ENCODE data around the gene HOXD9. TPM values are rescaled to one million over a fixed set of nuclear protein-coding genes. Genes with fewer than 3 reads are reported as not detected.

The HOXD9 gene
- polyA plus RNA-seq, 2 donors, result 0.99 to 2.4 TPM

DNA sequence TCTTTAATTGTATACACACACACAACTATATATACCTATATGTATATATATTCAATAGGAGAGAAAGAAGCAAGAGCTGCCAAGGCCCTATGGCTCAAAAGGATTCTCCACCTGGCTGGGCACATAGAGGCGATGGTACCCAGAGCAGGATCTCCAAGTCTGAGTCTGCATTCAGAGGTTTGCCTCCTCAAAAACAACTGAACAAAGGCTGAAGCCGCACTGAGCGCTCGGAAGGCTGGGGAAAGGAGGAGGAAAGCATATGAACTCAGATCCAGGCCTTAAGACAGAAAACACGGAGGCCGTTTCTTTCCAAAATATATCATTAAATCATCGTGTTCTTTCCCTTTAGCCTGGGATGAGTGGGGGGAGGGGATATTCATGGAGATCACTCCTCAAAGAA, 19.3 kb upstream of the HOXD9 start:
- Histone ChIP-seq H3K36me3 (ENCODE audit: control insufficient read depth in 2 of 2, insufficient read depth in 2 of 2, low read length in 1 of 2) (no peaks in the 10 kb centered on the region), H3K4me1 (ENCODE audit: control insufficient read depth in 2 of 2, insufficient read depth in 2 of 2, low read length in 1 of 2) (peaks cover 9 to 12% of the 10 kb centered on the region in 2 donors), H3K4me3 (ENCODE audit: low read depth in 1 of 2, low read length in 2 of 2) (no peak overlapping the region), H3K9me3 (ENCODE audit: control insufficient read depth in 2 of 2, insufficient read depth in 1 of 2, low read depth in 1 of 2, low read length in 1 of 2) (peaks cover 0 to 12% of the 10 kb centered on the region in 2 donors), H3K27ac (ENCODE audit: low read depth in 2 of 2, low read length in 1 of 2) (no peak overlapping the region), H3K27me3 (ENCODE audit: control insufficient read depth in 1 of 2, insufficient read depth in 2 of 2, low read length in 2 of 2) (peaks cover 31 to 60% of the 10 kb centered on the region in 2 donors)
- 38 to 45% methylated on average over 7 of the region's 7 CpGs for WGBS, 2 donors

DNA sequence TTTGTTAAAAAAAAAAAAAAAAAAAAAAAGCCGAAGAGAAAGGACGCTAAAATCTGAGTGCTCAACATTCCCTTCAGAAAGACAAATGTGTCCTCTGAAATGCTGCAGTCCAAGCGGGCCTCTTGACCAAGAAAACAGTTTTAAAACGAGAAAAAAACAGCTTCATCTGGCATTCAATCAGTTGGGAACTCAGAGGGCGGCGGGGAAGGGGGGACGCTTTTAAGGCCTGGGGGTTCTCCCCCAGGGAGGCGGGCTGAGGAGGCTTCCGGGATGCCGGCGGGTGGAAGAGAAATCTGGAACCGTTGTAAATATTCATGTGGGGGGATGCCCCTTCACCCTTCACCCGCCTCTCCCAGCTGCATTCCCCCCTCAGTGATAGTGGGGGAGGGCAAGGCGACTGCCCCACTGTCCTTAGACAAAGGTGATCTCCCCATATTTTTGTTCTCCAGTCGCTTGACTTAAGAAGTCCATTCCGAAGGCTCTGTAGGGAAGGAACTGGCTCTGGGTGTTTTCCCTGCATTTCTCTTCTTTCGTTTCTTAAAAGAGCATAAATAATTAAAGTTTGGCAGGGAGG, 18.7 kb upstream of the HOXD9 start:
- Histone ChIP-seq H3K4me1 (ENCODE audit: control insufficient read depth in 2 of 2, insufficient read depth in 2 of 2, low read length in 1 of 2) (peaks cover 9 to 11% of the 10 kb centered on the region in 2 donors), H3K4me3 (ENCODE audit: low read depth in 1 of 2, low read length in 2 of 2) (no peak overlapping the region), H3K36me3 (ENCODE audit: control insufficient read depth in 2 of 2, insufficient read depth in 2 of 2, low read length in 1 of 2) (no peaks in the 10 kb centered on the region), H3K9me3 (ENCODE audit: control insufficient read depth in 2 of 2, insufficient read depth in 1 of 2, low read depth in 1 of 2, low read length in 1 of 2) (peaks cover 0 to 12% of the 10 kb centered on the region in 2 donors), H3K27ac (ENCODE audit: low read depth in 2 of 2, low read length in 1 of 2) (no peak overlapping the region), H3K27me3 (ENCODE audit: control insufficient read depth in 1 of 2, insufficient read depth in 2 of 2, low read length in 2 of 2) (peaks cover 31 to 60% of the 10 kb centered on the region in 2 donors)
- WGBS, 2 donors, result 11 to 14% methylated on average over 17 of the region's 17 CpGs

DNA sequence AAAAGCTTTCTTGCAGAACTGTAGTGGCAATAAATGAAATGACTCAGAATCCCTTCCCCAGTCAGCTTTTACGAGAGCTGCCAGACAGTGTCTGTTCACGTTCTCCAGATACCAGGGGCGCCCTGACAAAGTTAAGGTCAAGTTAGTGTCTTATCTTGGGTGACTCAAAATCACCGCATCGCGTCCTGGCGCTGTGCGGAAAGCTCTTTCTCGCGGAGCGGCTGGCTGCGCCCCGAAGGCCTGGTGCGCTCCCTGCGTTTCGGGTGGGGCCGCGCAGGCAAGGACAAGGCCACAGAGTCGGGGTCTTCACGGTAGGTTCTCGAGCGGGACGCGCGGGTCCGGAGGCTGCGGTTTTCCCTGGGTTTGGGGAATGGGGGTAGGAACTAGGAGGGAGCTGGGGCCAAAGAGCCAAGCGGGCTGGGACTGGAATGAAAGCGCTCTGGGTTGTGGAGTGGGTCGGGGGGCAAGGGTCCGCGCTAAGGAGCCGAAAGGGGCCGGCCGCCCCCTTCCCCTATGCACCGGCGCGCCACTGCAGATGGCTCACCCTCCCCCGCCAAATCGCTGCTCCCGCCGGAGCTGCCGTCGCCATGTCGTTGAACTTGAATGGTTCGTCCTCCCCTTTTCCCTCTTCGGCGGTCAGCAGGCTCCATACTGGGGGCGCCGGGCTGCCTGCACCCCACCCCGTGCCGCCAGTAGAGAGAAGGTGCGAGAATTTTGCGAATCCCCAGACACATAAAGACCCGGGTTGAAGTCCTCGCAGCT, 18.0 kb upstream of the HOXD9 start:
- Histone ChIP-seq H3K9me3 (ENCODE audit: control insufficient read depth in 2 of 2, insufficient read depth in 1 of 2, low read depth in 1 of 2, low read length in 1 of 2) (peaks cover 0 to 12% of the 10 kb centered on the region in 2 donors), H3K36me3 (ENCODE audit: control insufficient read depth in 2 of 2, insufficient read depth in 2 of 2, low read length in 1 of 2) (no peaks in the 10 kb centered on the region), H3K4me1 (ENCODE audit: control insufficient read depth in 2 of 2, insufficient read depth in 2 of 2, low read length in 1 of 2) (peaks cover 9 to 11% of the 10 kb centered on the region in 2 donors), H3K27ac (ENCODE audit: low read depth in 2 of 2, low read length in 1 of 2) (no peak overlapping the region), H3K27me3 (ENCODE audit: control insufficient read depth in 1 of 2, insufficient read depth in 2 of 2, low read length in 2 of 2) (peaks cover 29 to 60% of the 10 kb centered on the region in 2 donors), H3K4me3 (ENCODE audit: low read depth in 1 of 2, low read length in 2 of 2) (no peak overlapping the region)
- WGBS, 2 donors, result 6% methylated on average over 47 to 56 of the region's 56 CpGs

DNA sequence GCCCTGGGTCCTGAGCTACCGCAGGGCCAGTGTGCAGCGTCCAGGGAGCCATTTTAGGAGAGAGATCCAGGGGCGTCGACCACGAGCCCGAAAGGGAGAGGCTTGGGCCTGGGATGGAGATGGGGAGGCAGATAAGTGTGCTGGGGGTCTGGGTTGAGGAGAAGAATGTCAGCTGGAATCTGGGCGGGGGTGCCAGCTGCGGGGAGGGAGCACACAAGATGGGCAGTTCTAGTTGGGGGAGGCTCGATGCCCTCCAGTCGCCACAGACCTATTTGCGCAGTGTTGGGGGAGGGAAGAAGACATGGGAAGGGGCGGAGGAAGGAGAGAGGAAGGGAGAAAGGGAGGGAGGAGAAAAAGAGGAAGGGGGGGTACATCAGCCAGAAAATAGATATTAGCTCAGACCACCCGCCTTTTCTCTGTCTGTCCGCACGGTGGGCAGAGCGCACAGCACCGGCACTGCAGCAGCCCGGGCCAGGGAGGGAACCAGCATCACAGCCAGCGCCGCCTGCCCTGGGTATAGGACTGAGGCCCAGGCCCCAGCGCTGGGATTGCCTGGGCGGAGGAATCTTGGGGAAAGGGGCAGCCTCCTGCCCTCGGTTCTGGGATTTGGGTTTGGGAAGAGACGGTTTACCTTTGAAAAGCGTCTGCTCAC, 17.3 kb upstream of the HOXD9 start:
- Histone ChIP-seq H3K9me3 (ENCODE audit: control insufficient read depth in 2 of 2, insufficient read depth in 1 of 2, low read depth in 1 of 2, low read length in 1 of 2) (peaks cover 0 to 5% of the 10 kb centered on the region in 2 donors), H3K27me3 (ENCODE audit: control insufficient read depth in 1 of 2, insufficient read depth in 2 of 2, low read length in 2 of 2) (peaks cover 26 to 60% of the 10 kb centered on the region in 2 donors), H3K4me1 (ENCODE audit: control insufficient read depth in 2 of 2, insufficient read depth in 2 of 2, low read length in 1 of 2) (peaks cover 9 to 11% of the 10 kb centered on the region in 2 donors), H3K36me3 (ENCODE audit: control insufficient read depth in 2 of 2, insufficient read depth in 2 of 2, low read length in 1 of 2) (no peaks in the 10 kb centered on the region), H3K4me3 (ENCODE audit: low read depth in 1 of 2, low read length in 2 of 2) (no peak overlapping the region), H3K27ac (ENCODE audit: low read depth in 2 of 2, low read length in 1 of 2) (no peak overlapping the region)
- 5 to 12% methylated on average over 25 of the region's 25 CpGs for WGBS, 2 donors

DNA sequence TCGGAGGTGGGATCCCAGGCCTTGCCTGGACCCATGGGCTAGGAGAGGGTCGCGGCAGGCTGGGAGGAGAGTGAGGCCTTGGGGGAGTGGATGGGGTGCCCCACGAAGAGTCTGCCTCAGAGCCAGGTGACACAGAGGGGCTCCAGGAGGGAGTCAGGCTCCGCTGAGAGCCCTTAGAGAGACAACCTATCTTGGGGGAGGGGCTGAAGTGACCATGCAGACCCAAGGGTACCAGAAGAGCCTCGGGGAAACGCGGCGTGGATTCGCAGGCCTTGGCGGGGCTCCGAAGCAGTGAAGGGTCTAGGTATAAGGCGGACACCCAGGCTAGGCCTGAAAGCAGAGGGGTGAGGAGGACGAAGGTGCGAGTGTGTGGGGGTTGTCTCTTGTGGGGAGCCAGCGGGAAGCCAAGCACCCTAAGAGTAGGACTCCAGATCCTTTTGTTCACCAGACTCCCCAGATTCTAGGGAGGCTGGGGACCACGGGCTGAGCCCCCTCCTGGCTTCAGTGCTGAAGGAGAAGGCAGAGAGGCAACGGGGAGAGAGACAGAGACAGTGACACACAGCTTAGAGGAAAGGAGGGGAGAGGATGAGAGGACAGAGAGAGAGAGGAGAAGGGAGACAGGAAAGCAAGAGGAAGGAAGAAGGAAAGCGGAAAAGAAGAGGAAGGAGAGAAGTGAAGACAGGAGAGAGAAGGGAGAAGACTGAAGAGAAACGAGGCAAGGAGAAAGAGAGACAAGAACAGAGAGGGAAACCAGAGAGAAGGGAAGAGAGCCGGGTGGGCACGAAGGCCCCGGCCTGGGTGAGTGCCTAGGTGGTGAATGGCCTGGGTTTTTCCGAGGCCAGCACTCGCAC, 16.6 kb upstream of the HOXD9 start:
- no peaks in the 10 kb centered on the region for H3K9me3 ChIP-seq (ENCODE audit: control insufficient read depth in 2 of 2, insufficient read depth in 1 of 2, low read depth in 1 of 2, low read length in 1 of 2)
- H3K27ac ChIP-seq (ENCODE audit: low read depth in 2 of 2, low read length in 1 of 2), result no peak overlapping the region
- peaks cover 9 to 11% of the 10 kb centered on the region in 2 donors for H3K4me1 ChIP-seq (ENCODE audit: control insufficient read depth in 2 of 2, insufficient read depth in 2 of 2, low read length in 1 of 2)
- peak overlapping the region in 1 of 2 donors; percentile 44 for H3K4me3 ChIP-seq (ENCODE audit: low read depth in 1 of 2, low read length in 2 of 2)
- peaks cover 20 to 61% of the 10 kb centered on the region in 2 donors for H3K27me3 ChIP-seq (ENCODE audit: control insufficient read depth in 1 of 2, insufficient read depth in 2 of 2, low read length in 2 of 2)
- H3K36me3 ChIP-seq (ENCODE audit: control insufficient read depth in 2 of 2, insufficient read depth in 2 of 2, low read length in 1 of 2), result no peaks in the 10 kb centered on the region
- 9 to 17% methylated on average over 25 of the region's 25 CpGs for WGBS, 2 donors

DNA sequence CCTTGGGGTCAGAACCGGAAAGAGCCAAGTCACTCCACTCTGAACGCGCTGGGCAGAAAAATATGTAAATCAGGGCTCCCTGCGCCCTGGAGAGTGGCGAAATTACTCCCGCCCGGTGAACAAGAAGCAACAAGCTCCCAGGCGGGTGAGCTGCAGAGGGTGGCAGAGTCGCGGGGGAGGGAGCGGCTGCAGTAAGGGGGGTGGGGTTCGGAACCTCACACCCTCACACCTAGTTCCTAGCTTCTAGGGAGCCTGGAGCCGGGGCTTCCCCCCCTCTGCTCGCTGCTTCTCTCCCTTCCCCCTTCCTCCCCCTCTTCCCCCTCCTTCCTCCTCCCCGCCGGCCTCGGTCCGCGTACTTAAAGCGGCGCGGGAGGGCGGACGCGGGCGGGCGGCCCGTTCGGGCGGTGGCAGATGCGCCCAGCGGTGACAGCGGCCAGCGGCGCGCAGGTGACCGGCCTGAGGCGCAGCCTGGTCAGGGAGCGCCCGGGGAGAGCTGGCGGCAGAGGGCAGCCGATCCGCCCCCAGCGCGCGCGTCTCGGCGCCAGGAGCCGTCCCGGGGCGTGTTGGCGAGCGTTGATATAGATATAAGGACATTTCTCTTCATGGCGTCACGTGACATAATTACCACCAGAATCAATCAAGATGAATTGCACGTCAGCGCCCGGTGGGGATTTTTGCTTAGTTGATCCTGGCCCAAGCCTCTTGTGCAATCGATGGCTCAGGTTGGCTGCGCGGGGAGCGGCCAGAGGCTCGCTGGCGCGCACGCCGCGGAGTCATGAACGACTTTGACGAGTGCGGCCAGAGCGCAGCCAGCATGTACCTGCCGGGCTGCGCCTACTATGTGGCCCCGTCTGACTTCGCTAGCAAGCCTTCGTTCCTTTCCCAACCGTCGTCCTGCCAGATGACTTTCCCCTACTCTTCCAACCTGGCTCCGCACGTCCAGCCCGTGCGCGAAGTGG, 15.7 kb upstream of the HOXD9 start, which contains the start of gene HOXD11:
TSS of gene HOXD11 (plus strand) at position 700 of the 959 bp plus-strand sequence. CDS start at position 776, 76 bp downstream.
- H3K27ac ChIP-seq (ENCODE audit: low read depth in 2 of 2, low read length in 1 of 2), result no peak within 1 kb of the TSS
- 3 to 4% methylated on average over 79 to 85 of the region's 85 CpGs for WGBS, 2 donors
- peaks cover 16 to 60% of the 10 kb centered on the region in 2 donors for H3K27me3 ChIP-seq (ENCODE audit: control insufficient read depth in 1 of 2, insufficient read depth in 2 of 2, low read length in 2 of 2)
- H3K36me3 ChIP-seq (ENCODE audit: control insufficient read depth in 2 of 2, insufficient read depth in 2 of 2, low read length in 1 of 2), result no peaks in the 10 kb centered on the region
- peak within 1 kb of the TSS; percentile 34 to 44 for H3K4me3 ChIP-seq (ENCODE audit: low read depth in 1 of 2, low read length in 2 of 2)
- H3K9me3 ChIP-seq (ENCODE audit: control insufficient read depth in 2 of 2, insufficient read depth in 1 of 2, low read depth in 1 of 2, low read length in 1 of 2), result no peaks in the 10 kb centered on the region
- H3K4me1 ChIP-seq (ENCODE audit: control insufficient read depth in 2 of 2, insufficient read depth in 2 of 2, low read length in 1 of 2), result peaks cover 9 to 11% of the 10 kb centered on the region in 2 donors

DNA sequence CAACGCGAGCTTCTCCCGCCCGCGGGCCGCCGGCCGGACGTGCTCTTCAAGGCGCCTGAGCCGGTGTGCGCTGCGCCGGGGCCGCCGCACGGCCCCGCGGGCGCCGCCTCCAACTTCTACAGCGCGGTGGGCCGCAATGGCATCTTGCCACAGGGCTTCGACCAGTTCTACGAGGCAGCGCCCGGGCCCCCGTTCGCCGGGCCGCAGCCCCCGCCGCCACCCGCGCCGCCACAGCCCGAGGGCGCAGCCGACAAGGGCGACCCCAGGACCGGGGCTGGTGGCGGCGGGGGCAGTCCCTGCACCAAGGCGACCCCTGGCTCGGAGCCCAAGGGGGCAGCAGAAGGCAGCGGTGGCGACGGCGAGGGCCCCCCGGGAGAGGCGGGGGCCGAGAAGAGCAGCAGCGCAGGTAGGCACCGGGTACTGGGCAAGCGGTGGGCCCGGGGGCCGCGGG, 14.8 kb upstream of the HOXD9 start:
- no peak overlapping the region for H3K27ac ChIP-seq (ENCODE audit: low read depth in 2 of 2, low read length in 1 of 2)
- peaks cover 9 to 11% of the 10 kb centered on the region in 2 donors for H3K4me1 ChIP-seq (ENCODE audit: control insufficient read depth in 2 of 2, insufficient read depth in 2 of 2, low read length in 1 of 2)
- H3K4me3 ChIP-seq (ENCODE audit: low read depth in 1 of 2, low read length in 2 of 2), result peak overlapping the region; percentile 11 to 44
- peaks cover 9 to 65% of the 10 kb centered on the region in 2 donors for H3K27me3 ChIP-seq (ENCODE audit: control insufficient read depth in 1 of 2, insufficient read depth in 2 of 2, low read length in 2 of 2)
- WGBS, 2 donors, result 3% methylated on average over 44 to 59 of the region's 59 CpGs
- peaks cover 0 to 2% of the 10 kb centered on the region in 2 donors for H3K9me3 ChIP-seq (ENCODE audit: control insufficient read depth in 2 of 2, insufficient read depth in 1 of 2, low read depth in 1 of 2, low read length in 1 of 2)
- no peaks in the 10 kb centered on the region for H3K36me3 ChIP-seq (ENCODE audit: control insufficient read depth in 2 of 2, insufficient read depth in 2 of 2, low read length in 1 of 2)

DNA sequence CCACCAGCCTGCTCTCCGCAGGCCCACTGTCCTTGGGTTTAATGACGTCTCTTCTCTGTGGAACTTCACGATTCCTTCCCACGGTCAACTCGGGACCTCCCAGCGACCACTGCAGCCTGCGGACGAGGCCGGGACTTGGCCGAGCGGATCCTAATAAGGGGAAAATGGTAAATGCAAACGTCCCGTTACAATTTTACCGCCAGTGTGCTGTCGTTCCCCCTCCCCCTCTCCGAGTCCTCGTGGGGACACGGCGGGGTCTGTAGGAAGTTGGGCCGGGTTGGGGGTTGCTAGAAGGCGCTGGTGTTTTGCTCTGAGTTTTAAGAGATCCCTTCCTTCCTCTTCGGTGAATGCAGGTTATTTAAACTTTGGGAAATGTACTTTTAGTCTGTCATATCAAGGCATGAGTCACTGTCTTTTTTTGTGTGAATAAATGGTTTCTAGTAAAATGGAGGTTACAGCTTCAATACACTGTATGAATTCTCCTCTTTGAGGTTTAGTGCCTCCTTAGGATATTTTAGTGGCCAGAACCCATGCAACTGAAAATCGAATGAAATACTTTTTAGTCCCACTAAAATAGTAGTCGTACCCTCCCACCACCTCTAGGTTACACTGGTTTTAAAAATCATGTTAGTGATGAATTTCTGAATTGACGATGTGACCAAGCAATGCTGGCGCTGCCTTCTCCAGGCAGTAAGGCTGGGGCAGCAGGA, 13.2 kb upstream of the HOXD9 start:
- Histone ChIP-seq H3K36me3 (ENCODE audit: control insufficient read depth in 2 of 2, insufficient read depth in 2 of 2, low read length in 1 of 2) (no peaks in the 10 kb centered on the region), H3K4me3 (ENCODE audit: low read depth in 1 of 2, low read length in 2 of 2) (no peak overlapping the region), H3K4me1 (ENCODE audit: control insufficient read depth in 2 of 2, insufficient read depth in 2 of 2, low read length in 1 of 2) (peaks cover 8 to 9% of the 10 kb centered on the region in 2 donors), H3K27ac (ENCODE audit: low read depth in 2 of 2, low read length in 1 of 2) (no peak overlapping the region), H3K27me3 (ENCODE audit: control insufficient read depth in 1 of 2, insufficient read depth in 2 of 2, low read length in 2 of 2) (peaks cover 11 to 59% of the 10 kb centered on the region in 2 donors), H3K9me3 (ENCODE audit: control insufficient read depth in 2 of 2, insufficient read depth in 1 of 2, low read depth in 1 of 2, low read length in 1 of 2) (peaks cover 0 to 2% of the 10 kb centered on the region in 2 donors)
- WGBS, 2 donors, result 10 to 16% methylated on average over 26 of the region's 26 CpGs

All from esophagus (tissue), 2 donors.